Islet precursor cell (in vitro differentiated cells): Measurements from ENCODE around the gene NRIP3.
"Not testable (repeated sequence)": the region's sequence is repeated elsewhere in the genome, so short reads cannot be mapped to it uniquely, and the experiment has no call there.

ENCODE experiments used
- DNase-seq: peaks from one replicate; pipeline ENCODE4 v3.0.0-alpha.2; 2018

NRIP3 gene

GRCh38 chr11:8964324-8965320 is 39.2 kb downstream of the NRIP3 start, which contains the start of gene TMEM9B:
TSS of gene TMEM9B (minus strand) at chr11:8964442. CDS start at chr11:8964313, 129 bp downstream.
- DNase-seq = peak; percentile 94

DNA sequence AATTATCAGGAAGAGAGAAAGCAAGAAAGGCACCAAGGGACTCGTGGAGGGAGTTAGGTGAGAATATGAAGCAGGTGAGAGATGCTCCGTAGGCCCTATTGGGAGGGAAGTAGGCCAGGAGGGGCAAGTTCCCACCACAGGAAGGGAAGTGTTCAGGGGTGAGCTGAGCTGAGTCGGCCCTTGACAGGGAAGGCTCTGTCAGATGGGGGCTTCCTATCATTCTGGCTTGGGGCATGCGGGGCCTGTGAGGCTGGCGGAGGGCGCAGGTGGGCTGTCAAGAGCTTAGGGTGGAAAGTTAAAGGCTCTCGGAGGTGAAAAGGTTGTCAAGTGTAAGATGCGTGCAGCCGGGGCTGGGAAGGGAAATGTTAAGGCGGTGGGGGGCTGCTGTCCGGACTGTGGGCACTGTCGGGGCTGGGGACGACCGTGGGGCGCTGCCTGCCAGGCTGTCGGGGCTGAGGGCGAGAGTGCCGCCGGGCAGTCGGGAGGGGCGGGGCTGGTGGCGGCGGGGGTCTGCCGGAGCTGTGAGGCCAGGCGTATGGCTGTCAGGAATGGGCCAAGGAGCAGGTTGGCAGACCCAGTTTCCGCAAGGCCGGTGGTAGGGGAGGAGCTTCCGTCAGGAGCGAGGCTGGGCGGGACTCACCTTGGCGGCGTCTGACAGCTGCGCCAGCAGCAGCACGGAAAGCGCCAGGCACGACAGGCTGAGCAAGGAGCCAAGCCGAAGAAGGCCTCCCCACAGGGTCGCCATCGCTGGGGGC is 40.1 kb downstream of the NRIP3 start:
- DNase-seq = peak; percentile 92

- DNase-seq = no peak
These were observed 41.0 kb downstream of the NRIP3 start for GRCh38 chr11:8962841-8963240.

GRCh38 chr11:8961401-8961800 is 42.4 kb downstream of the NRIP3 start:
- DNase-seq = no peak

DNA sequence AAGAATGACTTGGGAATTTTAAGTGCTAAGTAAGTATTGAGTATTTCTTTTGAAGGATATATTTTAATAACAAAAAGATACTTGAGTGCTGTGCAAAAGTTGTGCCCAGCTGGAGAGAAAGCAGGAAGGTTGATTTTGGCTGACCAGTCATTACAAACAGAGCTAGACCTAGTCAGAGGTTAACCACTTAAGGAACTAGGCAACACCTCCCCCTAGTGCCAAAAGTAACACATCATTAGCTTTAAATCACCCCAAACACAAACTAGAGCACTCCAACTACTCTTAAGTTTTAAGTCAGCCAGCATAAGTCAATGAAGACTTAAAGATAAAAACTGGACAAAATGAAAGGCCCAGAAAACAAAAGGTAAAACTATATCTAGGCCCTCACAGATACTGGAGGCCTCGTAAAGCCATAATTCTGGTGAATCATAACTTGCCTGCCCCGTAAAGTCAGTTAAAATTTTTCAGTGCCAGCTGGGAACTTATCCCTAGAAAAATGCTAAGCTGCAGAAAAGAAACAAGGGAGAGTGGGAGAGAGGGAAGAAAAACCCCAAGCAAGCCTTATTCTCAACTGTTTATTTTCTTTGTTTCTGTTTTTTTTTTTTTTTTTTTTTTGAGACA is 44.1 kb downstream of the NRIP3 start:
- peak; percentile 57 for DNase-seq

DNA sequence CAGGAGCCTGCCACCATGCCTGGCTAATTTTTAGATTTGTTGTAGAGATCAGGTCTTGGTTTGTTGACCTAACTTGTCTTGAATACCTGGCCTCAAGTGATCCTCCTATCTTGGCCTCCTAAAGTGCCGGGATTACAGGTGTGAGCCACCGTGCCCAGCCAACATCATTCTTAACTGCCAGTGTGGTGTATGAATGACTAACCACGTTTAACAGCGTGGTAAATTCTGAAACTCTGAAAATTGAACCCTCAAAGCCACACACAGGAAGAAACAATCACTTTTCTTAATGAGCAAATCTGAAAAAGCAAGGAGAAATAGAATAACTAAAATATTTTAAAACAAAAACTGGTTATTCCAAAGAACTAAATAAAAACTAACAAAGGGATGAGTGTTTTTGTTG is 46.9 kb downstream of the NRIP3 start:
- DNase-seq = no peak

GRCh38 chr11:8948886-8949285 is 54.9 kb downstream of the NRIP3 start:
- no peak for DNase-seq

GRCh38 chr11:8947230-8947943 is 56.4 kb downstream of the NRIP3 start:
- no peak for DNase-seq

DNA sequence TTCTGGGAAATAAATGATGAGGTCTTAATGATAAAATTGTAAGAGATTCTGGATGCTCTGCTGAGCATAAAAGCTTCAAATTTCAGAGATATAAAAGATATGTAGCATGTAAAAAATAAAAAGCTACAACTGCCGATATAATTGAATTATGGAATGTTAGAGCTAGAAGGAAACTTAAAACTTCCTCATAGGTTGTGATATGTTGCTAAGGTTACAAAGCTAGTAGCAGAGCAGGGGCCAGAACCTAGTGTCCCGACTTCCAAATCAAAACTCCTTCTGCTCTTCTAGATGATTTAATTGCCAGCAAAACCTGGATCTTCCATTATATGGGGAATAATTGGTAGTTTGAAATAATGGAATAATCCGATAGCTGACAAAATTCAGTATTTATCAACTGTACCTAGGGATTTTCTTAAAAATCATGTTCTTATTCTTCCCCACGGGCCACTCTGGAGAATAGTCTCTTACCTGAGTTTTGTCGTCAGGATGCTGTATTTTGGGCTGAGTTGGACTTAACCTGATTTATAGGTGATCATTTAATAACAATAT is 61.2 kb downstream of the NRIP3 start, which contains the start of gene ASCL3:
Gene ASCL3 (minus strand): TSS at position 499 of the 549 bp plus-strand sequence. CDS start 4,855 bp downstream, outside the sequence.
- no peak for DNase-seq

- no peak for DNase-seq
These were observed 62.3 kb downstream of the NRIP3 start for GRCh38 chr11:8941341-8942103.

DNA sequence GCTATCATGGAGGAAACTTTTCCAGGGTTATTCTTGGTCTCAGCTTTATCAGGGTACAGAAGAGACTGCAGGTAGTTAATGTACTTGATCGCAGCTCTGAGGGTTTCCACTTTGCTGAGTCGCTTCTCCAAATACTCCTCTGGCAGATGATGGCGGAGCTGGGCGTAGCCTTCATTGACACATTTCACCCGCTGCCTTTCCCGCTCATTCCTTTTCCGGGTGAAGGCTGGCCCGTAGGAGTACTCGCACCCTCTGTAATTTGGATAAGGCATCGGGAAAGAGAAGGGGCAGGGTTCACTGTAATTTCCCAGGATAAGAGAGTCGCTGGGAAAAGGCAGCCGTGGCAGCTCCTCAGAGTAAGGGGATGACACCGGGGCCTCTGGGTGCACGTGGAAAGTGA is 66.1 kb downstream of the NRIP3 start:
- no peak for DNase-seq

DNA sequence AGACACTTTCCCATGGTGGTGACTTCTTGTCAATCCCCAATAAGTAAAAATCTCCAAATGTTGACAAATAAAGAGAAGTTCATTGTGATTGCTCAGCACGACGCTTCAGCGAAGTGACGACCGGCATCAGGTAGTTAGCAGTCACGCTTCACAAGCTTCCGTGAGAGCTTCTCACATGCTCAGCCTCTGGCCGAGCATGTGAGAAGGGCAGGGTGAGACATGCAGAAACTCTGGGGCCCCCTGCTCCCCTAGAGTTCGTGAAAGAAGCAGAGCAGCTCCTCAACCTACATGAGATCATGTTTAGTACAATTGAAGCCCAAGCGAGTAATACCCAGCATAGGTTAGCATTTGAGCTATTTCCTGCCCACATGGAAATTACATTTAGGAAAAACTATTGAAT is 66.6 kb downstream of the NRIP3 start:
- DNase-seq = no peak

- not testable (repeated sequence) for DNase-seq
These were observed 68.0 kb downstream of the NRIP3 start for GRCh38 chr11:8935789-8936188.

DNA sequence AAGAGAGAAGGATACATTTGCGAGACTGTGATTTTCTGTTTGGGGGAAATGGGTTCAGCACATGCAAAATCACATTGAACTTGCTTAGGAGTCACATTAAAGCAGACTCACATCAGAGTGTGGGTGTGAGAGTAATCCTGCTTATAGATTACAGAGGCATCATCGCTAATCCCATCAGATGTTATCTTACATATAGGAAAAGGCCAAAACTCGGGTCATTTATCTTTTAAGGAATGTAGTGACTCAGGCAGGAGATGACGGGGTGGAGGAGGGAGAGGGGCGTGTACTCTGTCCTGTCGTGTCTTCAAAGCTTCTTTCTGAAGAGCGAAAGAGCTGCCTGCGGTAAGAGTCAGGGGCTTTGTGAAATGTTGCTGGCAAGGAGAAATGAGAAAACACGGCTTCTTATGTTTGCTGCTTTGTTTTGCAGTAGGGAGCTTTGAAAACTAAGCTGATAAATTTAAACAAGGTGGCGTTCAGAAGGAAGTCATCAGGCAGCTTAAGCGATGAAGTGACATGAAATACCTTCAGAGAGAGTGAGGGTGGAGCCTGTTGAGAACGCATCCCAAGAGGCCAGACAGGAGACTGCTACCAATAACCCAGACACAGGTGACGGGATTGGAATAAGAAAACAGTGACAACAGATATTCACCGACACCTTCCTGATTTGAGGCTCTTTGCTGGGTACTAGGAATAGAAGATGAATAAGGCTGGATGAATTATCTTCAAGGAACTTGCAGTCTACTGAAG is 68.9 kb downstream of the NRIP3 start:
- peak; percentile 87 for DNase-seq

- DNase-seq = no peak
These were observed 69.9 kb downstream of the NRIP3 start for GRCh38 chr11:8933931-8934330.

DNA sequence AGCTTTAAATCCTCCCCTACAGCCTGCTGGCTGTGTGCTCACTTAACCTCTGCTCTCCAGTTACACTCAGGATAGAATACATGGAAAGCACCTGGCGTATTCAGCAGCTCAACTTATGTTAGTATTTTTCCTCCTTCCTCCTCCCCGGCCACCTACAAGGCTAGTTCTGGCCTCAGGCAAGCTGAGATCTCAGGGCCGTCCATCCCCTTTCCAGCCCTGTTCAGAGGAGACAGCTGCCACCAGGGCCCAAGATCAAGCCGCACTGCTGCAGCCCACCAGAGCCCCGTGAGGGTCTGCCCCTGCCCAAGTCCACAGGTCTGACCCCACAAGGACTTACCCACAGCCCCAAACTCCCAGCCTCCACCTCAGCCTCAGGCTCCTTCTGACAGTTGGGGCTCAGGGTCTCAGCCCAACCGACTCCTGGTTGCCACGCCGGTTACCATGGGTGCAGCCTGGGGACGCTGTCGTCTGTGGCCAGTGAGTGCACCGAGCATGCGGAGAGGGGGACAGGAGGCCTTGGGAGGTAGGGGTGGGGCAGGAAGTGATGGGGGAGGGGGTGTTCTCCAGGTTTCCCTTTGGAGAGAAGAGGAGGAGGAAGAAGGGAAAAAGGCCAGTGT is 71.1 kb downstream of the NRIP3 start, which contains the start of gene C11orf16:
Gene C11orf16 (minus strand): TSS at position 384 of the 617 bp plus-strand sequence. CDS start 639 bp downstream, outside the sequence.
- DNase-seq = peak; percentile 53
